AG04449 (cell line): ENCODE measurements around the gene CALML6.
A peak's percentile ranks its signal among the peaks of the same experiment; 100 is the strongest.

Experiments used
- CTCF ChIA-PET: fragments of 350-600 bp; formaldehyde crosslinking; extraction: SDS; loops from one replicate; lab custom pipeline; 2021; ENCODE audit warnings: antibody characterized with exemption; lab: Yijun Ruan, JAX
- POLR2A ChIA-PET: fragments of 400-600, 350-600 bp; formaldehyde crosslinking; extraction: SDS; loops from one replicate; lab custom pipeline; 2020; ENCODE audit warnings: antibody characterized with exemption, inconsistent platforms; lab: Yijun Ruan, JAX
- DNase-seq: peaks from one replicate; pipeline ENCODE4 v3.0.0-alpha.2; 2010; ENCODE audit warnings: low read depth, low spot score
- H3K4me3 ChIP-seq: 2 replicates; pipeline ENCODE4 v1.5.1; 2011; ENCODE audit warnings: low read depth, mild to moderate bottlenecking, control low read depth, low read length
- TF ChIP-seq, protein P1 (sequence below): IDR thresholded peaks from one replicate; pipeline ENCODE4 v1.5.1; 2011; ENCODE audit warnings: mild to moderate bottlenecking, moderate library complexity, low read length, control low read depth, inconsistent platforms; ENCODE audit not compliant: insufficient read depth; ENCODE audit errors: missing control alignments

Gene CALML6

DNA sequence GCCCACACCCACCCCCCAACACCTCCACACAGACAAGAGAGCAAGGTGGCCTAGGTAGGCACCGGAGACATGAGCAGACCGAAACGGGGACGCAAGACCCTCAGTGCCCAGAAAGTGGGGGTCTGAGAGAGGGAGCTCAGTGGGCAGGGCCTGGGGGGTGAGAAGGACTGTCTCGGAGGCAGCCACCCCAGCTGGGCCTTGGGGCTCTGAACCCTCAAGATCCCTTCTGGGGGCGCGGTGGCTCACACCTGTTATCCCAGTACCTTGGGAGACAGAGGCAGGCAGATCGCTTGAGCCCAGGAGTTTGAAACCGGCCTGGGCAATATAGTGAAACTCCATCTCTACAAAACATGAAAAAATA lies 15.1 kb upstream of the CALML6 start:
- H3K4me3 ChIP-seq, result no peak overlapping the region
- TF ChIP-seq, protein P1, sequence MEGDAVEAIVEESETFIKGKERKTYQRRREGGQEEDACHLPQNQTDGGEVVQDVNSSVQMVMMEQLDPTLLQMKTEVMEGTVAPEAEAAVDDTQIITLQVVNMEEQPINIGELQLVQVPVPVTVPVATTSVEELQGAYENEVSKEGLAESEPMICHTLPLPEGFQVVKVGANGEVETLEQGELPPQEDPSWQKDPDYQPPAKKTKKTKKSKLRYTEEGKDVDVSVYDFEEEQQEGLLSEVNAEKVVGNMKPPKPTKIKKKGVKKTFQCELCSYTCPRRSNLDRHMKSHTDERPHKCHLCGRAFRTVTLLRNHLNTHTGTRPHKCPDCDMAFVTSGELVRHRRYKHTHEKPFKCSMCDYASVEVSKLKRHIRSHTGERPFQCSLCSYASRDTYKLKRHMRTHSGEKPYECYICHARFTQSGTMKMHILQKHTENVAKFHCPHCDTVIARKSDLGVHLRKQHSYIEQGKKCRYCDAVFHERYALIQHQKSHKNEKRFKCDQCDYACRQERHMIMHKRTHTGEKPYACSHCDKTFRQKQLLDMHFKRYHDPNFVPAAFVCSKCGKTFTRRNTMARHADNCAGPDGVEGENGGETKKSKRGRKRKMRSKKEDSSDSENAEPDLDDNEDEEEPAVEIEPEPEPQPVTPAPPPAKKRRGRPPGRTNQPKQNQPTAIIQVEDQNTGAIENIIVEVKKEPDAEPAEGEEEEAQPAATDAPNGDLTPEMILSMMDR, result no peak
- DNase-seq, result no peak
- ChIA-PET POLR2A (no interaction called here), CTCF (interaction anchor here (6.7 kb wide), 1 partner anchor 8 kb away, joined by 75 read pairs; no protein-coding TSS in a partner anchor)

DNA sequence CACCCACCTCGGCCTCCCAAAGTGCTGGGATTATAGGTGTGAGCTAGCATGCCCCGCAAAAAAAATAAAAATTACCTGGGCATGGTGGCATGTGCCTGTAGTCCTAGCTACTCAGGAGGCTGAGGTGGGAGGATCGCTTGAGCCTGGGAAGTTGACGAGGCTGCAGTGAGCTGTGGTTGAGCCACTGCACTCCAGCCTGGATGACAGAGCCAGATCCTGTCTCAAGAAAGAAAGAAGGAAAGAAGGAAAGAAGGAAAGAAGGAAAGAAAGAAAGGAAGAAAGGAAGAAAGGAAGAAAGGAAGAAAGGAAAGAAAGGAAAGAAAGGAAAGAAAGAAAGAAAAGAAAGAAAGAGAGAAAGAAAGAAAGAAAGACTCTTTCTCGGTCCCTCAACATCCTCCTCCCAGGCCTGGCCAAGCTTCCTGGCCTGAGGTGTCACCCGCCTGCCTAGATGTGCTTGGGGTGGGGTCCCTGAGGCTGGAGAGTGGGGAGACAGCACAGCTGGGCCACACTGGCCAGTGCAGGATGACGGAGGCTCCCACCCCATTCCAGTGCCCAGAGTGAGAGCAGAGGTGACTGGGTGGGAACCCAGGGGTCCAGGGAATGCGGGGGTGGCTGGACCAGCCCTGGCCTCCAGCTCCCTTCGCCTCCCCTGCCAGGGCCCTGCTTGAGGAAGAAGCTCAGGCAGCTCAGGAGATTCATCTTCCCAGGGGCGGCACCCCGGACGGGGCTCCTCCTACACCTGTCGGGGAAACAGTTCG lies 14.0 kb upstream of the CALML6 start:
- TF ChIP-seq, protein P1, result no peak
- DNase-seq, result no peak
- no peak overlapping the region for H3K4me3 ChIP-seq
- CTCF ChIA-PET, result interaction anchor here (0.6 to 6.7 kb wide), 6 partner anchors 7 to 245 kb away, joined by 3 to 75 read pairs (median 3); no protein-coding TSS in a partner anchor
- POLR2A ChIA-PET, result no interaction called here

DNA sequence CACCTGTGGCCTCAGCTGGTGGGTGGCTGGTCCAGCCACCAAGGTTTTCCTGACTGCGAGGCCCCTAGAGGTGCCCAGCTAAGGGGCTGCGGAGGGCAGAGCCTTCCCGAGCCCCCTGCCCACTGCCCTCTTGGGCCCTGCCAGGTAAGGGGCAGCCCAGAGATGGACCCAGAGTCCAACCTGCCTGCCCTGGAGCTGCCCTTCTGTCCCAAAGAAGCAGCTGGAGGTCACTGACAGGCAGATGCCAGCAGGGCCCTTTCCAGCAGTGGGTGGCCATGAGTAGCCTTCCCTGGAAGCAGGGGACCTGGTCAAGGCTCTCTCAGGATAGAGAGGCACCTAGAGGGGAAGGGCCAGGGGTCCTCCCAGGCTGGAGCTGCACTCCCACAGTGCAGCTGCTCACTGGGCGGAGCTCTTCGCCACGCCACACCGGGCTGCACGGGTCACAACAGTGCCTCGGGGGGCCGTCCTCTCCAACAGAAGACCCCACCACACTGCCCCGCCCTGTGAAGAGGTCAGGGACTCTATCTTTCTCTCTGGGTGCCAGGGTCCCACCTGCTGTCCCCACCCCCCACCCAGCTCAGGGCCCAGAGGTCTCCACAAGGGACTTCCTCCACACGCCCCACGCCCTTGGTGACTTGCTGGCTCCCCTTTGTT lies 13.3 kb upstream of the CALML6 start:
- TF ChIP-seq, protein P1, result no peak
- H3K4me3 ChIP-seq, result no peak overlapping the region
- ChIA-PET POLR2A (no interaction called here), CTCF (interaction anchor here (0.9 to 1.3 kb wide), 4 partner anchors 10 to 143 kb away, joined by 3 read pairs; no protein-coding TSS in a partner anchor)
- no peak for DNase-seq

DNA sequence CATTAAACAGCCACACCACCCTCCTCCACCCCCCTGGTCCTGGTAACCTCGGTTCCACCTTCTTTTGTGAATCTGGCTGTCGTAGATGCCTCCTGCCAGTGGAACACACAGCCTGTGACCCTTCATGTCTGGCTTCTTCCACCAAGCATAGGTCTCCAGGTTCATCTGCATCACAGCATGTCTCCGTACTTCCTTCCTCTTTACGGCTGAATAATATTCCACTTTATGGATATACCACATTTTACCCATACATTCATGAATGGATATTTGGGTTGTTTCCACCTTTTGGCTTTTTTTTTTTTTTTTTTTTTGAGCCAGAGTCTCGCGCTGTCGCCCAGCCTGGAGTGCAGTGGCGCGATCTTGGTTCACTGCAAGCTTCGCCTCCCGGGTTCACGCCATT lies 11.8 kb upstream of the CALML6 start:
- ChIA-PET POLR2A (no interaction called here), CTCF (interaction anchor here (1.5 kb wide), 1 partner anchor 16 kb away, joined by 3 read pairs; no protein-coding TSS in a partner anchor)
- TF ChIP-seq, protein P1, result no peak

DNA sequence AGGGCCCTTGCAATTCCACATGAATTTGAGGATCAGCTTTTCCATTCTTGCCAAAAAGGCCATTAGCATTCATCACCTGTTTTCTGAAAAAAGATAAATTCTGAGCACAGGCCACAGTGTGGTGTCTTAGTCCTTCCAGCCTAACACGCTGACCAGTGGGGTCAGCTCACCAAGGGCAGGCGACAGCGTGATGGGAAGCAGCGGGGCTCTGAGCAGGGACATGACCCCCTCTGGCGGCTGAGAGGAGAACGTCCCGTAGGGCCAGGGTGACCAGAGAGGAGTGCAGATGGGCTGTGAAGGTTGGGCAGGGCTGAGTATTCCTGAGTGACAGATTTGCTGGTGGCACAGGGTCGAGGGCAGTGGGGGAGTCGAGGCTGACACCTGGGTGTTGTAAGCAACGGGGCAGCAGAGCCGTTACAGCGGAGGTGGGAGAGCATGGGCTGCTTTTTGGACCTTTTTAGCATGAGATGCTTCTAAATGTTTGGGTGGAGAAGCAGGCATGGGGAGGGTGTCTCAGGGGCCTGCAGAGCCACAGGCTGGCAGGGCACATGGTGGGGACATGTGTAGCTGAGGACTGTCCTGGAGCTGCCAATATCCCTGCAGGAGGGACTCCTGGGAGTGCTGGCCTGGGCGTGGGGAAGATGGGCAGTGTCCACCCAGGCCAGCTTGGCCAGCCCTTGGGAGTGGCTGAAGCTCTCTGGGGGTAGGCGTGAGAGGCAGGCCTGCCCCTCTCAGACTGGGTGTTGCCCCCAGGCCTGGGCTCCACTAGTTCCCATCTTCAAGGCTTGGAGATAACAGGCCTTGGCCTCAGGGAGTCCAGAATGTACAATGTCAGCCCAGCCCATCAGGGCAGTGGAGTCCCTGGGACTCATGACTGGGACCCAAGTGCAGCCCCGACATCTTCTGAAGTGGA lies 8.6 kb upstream of the CALML6 start:
- ChIA-PET CTCF (interaction anchor here (0.5 to 5.1 kb wide), 37 partner anchors 9 to 261 kb away, joined by 3 to 75 read pairs (median 4); no protein-coding TSS in a partner anchor), POLR2A (no interaction called here)
- H3K4me3 ChIP-seq, result no peak overlapping the region
- TF ChIP-seq, protein P1, result peak; percentile 97
- DNase-seq, result no peak

More for the DNA sequence above, 11.8 kb upstream of the CALML6 start:
- no peak overlapping the region for H3K4me3 ChIP-seq
- DNase-seq, result no peak
